OCI-LY1 (cell line): ENCODE results near the gene PTTG1.

Experiments used
- EZH2 ChIP-seq: fragments of 200-600 bp; sonication (generic), shearing (Covaris generic); IDR thresholded peaks from 2 replicates; pipeline ENCODE4 v1.8.0; 2017; ENCODE audit warnings: borderline replicate concordance, mixed run types, mild to moderate bottlenecking, antibody characterized with exemption, low read length, moderate library complexity, mixed read lengths
- TF ChIP-seq, protein P1 (sequence below): fragments of 200-600 bp; sonication (generic), shearing (Covaris generic); IDR thresholded peaks from 2 replicates; pipeline ENCODE4 v1.5.1; 2017; ENCODE audit warnings: mild to moderate bottlenecking, antibody characterized with exemption, low read length, moderate library complexity, mixed read lengths

DNA sequence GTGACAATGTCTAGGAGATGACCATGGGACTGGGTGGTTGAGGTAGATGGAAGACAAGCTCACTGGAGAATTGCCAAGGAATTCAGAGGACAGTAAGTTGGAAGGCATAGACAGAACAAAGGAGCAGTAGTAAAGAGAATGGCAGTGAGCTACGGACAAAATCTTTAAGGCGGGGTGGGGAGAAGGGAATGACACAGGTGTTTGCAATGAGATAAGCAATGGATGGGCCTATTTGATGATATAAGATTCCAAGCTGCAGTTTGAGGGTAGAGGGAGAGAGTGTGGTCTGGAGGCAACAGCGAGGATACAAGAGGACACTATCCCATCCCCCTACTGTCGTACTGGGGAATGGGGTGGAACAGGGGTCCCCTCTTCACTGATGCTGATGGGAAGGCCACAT lies 14.4 kb downstream of the PTTG1 start:
- TF ChIP-seq, protein P1, sequence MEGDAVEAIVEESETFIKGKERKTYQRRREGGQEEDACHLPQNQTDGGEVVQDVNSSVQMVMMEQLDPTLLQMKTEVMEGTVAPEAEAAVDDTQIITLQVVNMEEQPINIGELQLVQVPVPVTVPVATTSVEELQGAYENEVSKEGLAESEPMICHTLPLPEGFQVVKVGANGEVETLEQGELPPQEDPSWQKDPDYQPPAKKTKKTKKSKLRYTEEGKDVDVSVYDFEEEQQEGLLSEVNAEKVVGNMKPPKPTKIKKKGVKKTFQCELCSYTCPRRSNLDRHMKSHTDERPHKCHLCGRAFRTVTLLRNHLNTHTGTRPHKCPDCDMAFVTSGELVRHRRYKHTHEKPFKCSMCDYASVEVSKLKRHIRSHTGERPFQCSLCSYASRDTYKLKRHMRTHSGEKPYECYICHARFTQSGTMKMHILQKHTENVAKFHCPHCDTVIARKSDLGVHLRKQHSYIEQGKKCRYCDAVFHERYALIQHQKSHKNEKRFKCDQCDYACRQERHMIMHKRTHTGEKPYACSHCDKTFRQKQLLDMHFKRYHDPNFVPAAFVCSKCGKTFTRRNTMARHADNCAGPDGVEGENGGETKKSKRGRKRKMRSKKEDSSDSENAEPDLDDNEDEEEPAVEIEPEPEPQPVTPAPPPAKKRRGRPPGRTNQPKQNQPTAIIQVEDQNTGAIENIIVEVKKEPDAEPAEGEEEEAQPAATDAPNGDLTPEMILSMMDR, result no peak
- TF ChIP-seq EZH2, result no peak
